ENCODE measurements around the gene ME1.

- TF ChIP-seq POLR2A (IDR thresholded peaks at IDR 0.05) (no peak), CTCF (IDR thresholded peaks at IDR 0.05) (no peak)
Measured at GRCh38 chr6:83443516-83443915, 12.7 kb upstream of the ME1 start.
